SK-N-SH treated with all-trans-retinoic acid at 6 μM for 48 hours (cell line): ENCODE measurements around the gene DTX1.

Experiments
- ATAC-seq: fragments of 200-7000 bp; cut with Tn5 transposase; 3 replicates; pipeline ENCODE4 v1.9.1; 2020; ENCODE audit warnings: mild to moderate bottlenecking, moderate library complexity
- ARNTL ChIP-seq: fragments of 450-650 bp; formaldehyde crosslinking; IDR thresholded peaks from 2 replicates; pipeline ENCODE4 v1.5.0; 2020; ENCODE audit warnings: low read depth, mild to moderate bottlenecking, moderate library complexity, borderline replicate concordance
- BACH2 ChIP-seq: fragments of 250-450 bp; sonication (Bioruptor Pico); IDR thresholded peaks from 2 replicates; pipeline ENCODE4 v1.9.0; 2021; ENCODE audit warnings: mild to moderate bottlenecking, borderline replicate concordance
- CSDC2 ChIP-seq: fragments of 250-450 bp; sonication (Bioruptor Pico); IDR thresholded peaks from 2 replicates; pipeline ENCODE4 v1.5.0; 2020; ENCODE audit warnings: mild to moderate bottlenecking, moderate library complexity
- ESRRG ChIP-seq: fragments of 250-450 bp; sonication (Bioruptor Pico); IDR thresholded peaks from 2 replicates; pipeline ENCODE4 v1.6.1; 2021; ENCODE audit warnings: mild to moderate bottlenecking
- GLIS3 ChIP-seq: fragments of 250-450 bp; sonication (Bioruptor Pico); IDR thresholded peaks from 2 replicates; pipeline ENCODE4 v1.5.0; 2020; ENCODE audit warnings: mild to moderate bottlenecking, moderate library complexity
- ISL1 ChIP-seq: fragments of 250-450 bp; sonication (Bioruptor Pico); IDR thresholded peaks from 2 replicates; pipeline ENCODE4 v2.1.2; 2022; ENCODE audit warnings: mild to moderate bottlenecking, moderate library complexity
- PATZ1 ChIP-seq: fragments of 250-450 bp; sonication (Bioruptor Pico); IDR thresholded peaks from 2 replicates; pipeline ENCODE4 v1.8.0; 2020; ENCODE audit warnings: mild to moderate bottlenecking, moderate library complexity, borderline replicate concordance
- PPARA ChIP-seq: fragments of 250-450 bp; sonication (Bioruptor Pico); IDR thresholded peaks from 2 replicates; pipeline ENCODE4 v1.5.0; 2020; ENCODE audit warnings: mild to moderate bottlenecking, borderline replicate concordance
- RARB ChIP-seq: fragments of 250-450 bp; sonication (Bioruptor Pico); IDR thresholded peaks from 2 replicates; pipeline ENCODE4 v1.8.0; 2021; ENCODE audit warnings: mild to moderate bottlenecking, moderate library complexity
- SNAI2 ChIP-seq: fragments of 250-450 bp; sonication (Bioruptor Pico); IDR thresholded peaks from 2 replicates; pipeline ENCODE4 v1.5.0; 2020; ENCODE audit warnings: mild to moderate bottlenecking, moderate library complexity
- TCF4 ChIP-seq: fragments of 250-450 bp; sonication (Bioruptor Pico); IDR thresholded peaks from 2 replicates; pipeline ENCODE4 v1.8.0; 2021; ENCODE audit warnings: mild to moderate bottlenecking, moderate library complexity, borderline replicate concordance
- TOX ChIP-seq: fragments of 250-450 bp; sonication (Bioruptor Pico); IDR thresholded peaks from 2 replicates; pipeline ENCODE4 v1.8.0; 2021; ENCODE audit warnings: mild to moderate bottlenecking, moderate library complexity, borderline replicate concordance
- ZC3H10 ChIP-seq: fragments of 250-450 bp; sonication (Bioruptor Pico); IDR thresholded peaks from 2 replicates; pipeline ENCODE4 v1.5.1; 2021; ENCODE audit warnings: mild to moderate bottlenecking, moderate library complexity
- ZFP3 ChIP-seq: fragments of 250-450 bp; sonication (Bioruptor Pico); IDR thresholded peaks from 2 replicates; pipeline ENCODE4 v1.5.0; 2020; ENCODE audit warnings: mild to moderate bottlenecking, moderate library complexity
- ZFP30 ChIP-seq: fragments of 450-650 bp; formaldehyde crosslinking; IDR thresholded peaks from 2 replicates; pipeline ENCODE4 v1.5.0; 2022; ENCODE audit warnings: mild to moderate bottlenecking, moderate library complexity
- ZNF565 ChIP-seq: fragments of 450-650 bp; formaldehyde crosslinking; conservative IDR thresholded peaks from 2 replicates; pipeline ENCODE4 v1.5.0; 2020; ENCODE audit warnings: low read depth, mild to moderate bottlenecking, moderate library complexity
- ZNF70 ChIP-seq: fragments of 450-650 bp; formaldehyde crosslinking; IDR thresholded peaks from 2 replicates; pipeline ENCODE4 v1.5.0; 2020; ENCODE audit warnings: mild to moderate bottlenecking, moderate library complexity
- ZNF8 ChIP-seq: fragments of 450-650 bp; formaldehyde crosslinking; IDR thresholded peaks from 2 replicates; pipeline ENCODE4 v1.5.0; 2020; ENCODE audit warnings: mild to moderate bottlenecking, moderate library complexity
- TF ChIP-seq, protein P1 (sequence below): fragments of 250-450 bp; sonication (Bioruptor Pico); IDR thresholded peaks from 2 replicates; pipeline ENCODE4 v1.5.1; 2021; ENCODE audit warnings: mild to moderate bottlenecking, moderate library complexity
- TF ChIP-seq, protein P2 (sequence below): fragments of 250-450 bp; sonication (Bioruptor Pico); IDR thresholded peaks from 2 replicates; pipeline ENCODE4 v1.8.0; 2021; ENCODE audit warnings: low read depth, mild to moderate bottlenecking, moderate library complexity, borderline replicate concordance
- TF ChIP-seq, protein P3 (sequence below): fragments of 250-450 bp; sonication (Bioruptor Pico); IDR thresholded peaks from 2 replicates; pipeline ENCODE4 v1.5.1; 2020; ENCODE audit warnings: low read depth, mild to moderate bottlenecking, moderate library complexity
- TF ChIP-seq, protein P4 (sequence below): fragments of 250-450 bp; sonication (Bioruptor Pico); IDR thresholded peaks from 2 replicates; pipeline ENCODE4 v1.5.0; 2020; ENCODE audit warnings: mild to moderate bottlenecking, moderate library complexity

DTX1 gene

GRCh38 chr12:113055594-113056380, 743 bp upstream of the DTX1 start:
- ATAC-seq: no peak
- TF ChIP-seq SNAI2 (CRISPR knock-in tag): no peak
- no peak for TF ChIP-seq GLIS3 (CRISPR knock-in tag)
- no peak for TF ChIP-seq ZFP3 (CRISPR knock-in tag)
- no peak for TF ChIP-seq PATZ1
- TF ChIP-seq ESRRG: no peak
- TF ChIP-seq, protein P1, sequence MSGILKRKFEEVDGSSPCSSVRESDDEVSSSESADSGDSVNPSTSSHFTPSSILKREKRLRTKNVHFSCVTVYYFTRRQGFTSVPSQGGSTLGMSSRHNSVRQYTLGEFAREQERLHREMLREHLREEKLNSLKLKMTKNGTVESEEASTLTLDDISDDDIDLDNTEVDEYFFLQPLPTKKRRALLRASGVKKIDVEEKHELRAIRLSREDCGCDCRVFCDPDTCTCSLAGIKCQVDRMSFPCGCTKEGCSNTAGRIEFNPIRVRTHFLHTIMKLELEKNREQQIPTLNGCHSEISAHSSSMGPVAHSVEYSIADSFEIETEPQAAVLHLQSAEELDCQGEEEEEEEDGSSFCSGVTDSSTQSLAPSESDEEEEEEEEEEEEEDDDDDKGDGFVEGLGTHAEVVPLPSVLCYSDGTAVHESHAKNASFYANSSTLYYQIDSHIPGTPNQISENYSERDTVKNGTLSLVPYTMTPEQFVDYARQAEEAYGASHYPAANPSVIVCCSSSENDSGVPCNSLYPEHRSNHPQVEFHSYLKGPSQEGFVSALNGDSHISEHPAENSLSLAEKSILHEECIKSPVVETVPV (CRISPR knock-in tag): no peak
- TF ChIP-seq ZFP30: no peak
- no peak for TF ChIP-seq ZNF70 (CRISPR knock-in tag)
- TF ChIP-seq ZNF8: no peak
- TF ChIP-seq TOX (CRISPR knock-in tag): no peak
- no peak for TF ChIP-seq PPARA (CRISPR knock-in tag)
- TF ChIP-seq CSDC2 (CRISPR knock-in tag): no peak
- no peak for TF ChIP-seq TCF4
- TF ChIP-seq RARB (CRISPR knock-in tag): no peak
- TF ChIP-seq, protein P2, sequence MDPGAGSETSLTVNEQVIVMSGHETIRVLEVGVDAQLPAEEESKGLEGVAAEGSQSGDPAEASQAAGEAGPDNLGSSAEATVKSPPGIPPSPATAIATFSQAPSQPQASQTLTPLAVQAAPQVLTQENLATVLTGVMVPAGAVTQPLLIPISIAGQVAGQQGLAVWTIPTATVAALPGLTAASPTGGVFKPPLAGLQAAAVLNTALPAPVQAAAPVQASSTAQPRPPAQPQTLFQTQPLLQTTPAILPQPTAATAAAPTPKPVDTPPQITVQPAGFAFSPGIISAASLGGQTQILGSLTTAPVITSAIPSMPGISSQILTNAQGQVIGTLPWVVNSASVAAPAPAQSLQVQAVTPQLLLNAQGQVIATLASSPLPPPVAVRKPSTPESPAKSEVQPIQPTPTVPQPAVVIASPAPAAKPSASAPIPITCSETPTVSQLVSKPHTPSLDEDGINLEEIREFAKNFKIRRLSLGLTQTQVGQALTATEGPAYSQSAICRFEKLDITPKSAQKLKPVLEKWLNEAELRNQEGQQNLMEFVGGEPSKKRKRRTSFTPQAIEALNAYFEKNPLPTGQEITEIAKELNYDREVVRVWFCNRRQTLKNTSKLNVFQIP (CRISPR knock-in tag): no peak
- TF ChIP-seq ARNTL: no peak
- TF ChIP-seq, protein P3, sequence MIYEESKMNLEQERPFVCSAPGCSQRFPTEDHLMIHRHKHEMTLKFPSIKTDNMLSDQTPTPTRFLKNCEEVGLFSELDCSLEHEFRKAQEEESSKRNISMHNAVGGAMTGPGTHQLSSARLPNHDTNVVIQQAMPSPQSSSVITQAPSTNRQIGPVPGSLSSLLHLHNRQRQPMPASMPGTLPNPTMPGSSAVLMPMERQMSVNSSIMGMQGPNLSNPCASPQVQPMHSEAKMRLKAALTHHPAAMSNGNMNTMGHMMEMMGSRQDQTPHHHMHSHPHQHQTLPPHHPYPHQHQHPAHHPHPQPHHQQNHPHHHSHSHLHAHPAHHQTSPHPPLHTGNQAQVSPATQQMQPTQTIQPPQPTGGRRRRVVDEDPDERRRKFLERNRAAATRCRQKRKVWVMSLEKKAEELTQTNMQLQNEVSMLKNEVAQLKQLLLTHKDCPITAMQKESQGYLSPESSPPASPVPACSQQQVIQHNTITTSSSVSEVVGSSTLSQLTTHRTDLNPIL (CRISPR knock-in tag): no peak
- no peak for TF ChIP-seq BACH2 (CRISPR knock-in tag)

GRCh38 chr12:113056381-113056630, 224 bp upstream of the DTX1 start:
- TF ChIP-seq TOX (CRISPR knock-in tag) (no peak), SNAI2 (CRISPR knock-in tag) (no peak), ZC3H10 (no peak)
- TF ChIP-seq, all 23 proteins: peak for 0
- ATAC-seq: peak; percentile 10; the same call in 2 of the 3 replicates

DNA sequence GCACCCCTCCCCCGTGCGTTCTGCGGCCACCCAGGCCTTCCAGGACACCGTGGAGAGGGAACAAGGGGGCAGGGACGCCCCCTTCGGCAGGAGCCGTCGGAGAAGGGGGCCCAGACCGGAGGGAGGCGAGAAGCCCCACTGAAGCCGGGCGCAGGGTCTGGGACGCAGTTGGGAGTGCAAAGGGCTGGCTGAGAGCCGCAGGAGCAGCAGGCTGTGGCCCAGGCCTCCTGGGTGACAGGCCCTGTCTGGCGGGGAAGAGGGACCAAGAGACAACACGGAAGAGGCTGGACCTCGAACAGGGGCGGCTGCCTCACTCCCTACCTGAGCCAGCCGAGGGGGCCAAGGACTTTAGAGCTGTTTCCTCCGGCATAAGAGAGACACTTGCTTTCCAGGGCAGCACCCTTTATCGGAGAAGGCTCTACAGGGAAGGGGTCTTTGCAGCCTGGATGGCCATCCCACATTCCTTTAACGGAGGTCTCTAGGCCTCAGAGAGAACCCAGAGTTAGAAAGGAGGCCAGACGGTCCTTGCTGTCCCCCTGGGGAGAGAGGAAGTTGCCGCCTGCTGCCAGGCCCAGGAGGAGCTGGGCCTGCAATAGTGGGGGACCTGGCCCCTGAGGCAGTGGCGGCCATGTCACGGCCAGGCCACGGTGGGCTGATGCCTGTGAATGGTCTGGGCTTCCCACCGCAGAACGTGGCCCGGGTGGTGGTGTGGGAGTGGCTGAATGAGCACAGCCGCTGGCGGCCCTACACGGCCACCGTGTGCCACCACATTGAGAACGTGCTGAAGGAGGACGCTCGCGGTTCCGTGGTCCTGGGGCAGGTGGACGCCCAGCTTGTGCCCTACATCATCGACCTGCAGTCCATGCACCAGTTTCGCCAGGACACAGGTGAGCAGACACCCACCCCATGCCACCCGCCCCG, 1.3 kb downstream of the DTX1 start:
- ATAC-seq: no peak; the same call in 2 of the 3 replicates
- TF ChIP-seq SNAI2 (CRISPR knock-in tag) (no peak), CSDC2 (CRISPR knock-in tag) (no peak), TOX (CRISPR knock-in tag) (no peak), PPARA (CRISPR knock-in tag) (no peak), ISL1 (no peak), RARB (CRISPR knock-in tag) (no peak), ZNF70 (CRISPR knock-in tag) (no peak), GLIS3 (CRISPR knock-in tag) (no peak), ZNF565 (no peak)
- TF ChIP-seq, protein P3 (CRISPR knock-in tag): no peak
- TF ChIP-seq, protein P2 (CRISPR knock-in tag): no peak
- TF ChIP-seq, protein P4, sequence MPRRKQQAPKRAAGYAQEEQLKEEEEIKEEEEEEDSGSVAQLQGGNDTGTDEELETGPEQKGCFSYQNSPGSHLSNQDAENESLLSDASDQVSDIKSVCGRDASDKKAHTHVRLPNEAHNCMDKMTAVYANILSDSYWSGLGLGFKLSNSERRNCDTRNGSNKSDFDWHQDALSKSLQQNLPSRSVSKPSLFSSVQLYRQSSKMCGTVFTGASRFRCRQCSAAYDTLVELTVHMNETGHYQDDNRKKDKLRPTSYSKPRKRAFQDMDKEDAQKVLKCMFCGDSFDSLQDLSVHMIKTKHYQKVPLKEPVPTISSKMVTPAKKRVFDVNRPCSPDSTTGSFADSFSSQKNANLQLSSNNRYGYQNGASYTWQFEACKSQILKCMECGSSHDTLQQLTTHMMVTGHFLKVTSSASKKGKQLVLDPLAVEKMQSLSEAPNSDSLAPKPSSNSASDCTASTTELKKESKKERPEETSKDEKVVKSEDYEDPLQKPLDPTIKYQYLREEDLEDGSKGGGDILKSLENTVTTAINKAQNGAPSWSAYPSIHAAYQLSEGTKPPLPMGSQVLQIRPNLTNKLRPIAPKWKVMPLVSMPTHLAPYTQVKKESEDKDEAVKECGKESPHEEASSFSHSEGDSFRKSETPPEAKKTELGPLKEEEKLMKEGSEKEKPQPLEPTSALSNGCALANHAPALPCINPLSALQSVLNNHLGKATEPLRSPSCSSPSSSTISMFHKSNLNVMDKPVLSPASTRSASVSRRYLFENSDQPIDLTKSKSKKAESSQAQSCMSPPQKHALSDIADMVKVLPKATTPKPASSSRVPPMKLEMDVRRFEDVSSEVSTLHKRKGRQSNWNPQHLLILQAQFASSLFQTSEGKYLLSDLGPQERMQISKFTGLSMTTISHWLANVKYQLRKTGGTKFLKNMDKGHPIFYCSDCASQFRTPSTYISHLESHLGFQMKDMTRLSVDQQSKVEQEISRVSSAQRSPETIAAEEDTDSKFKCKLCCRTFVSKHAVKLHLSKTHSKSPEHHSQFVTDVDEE (CRISPR knock-in tag): no peak
